Measurements from ENCODE around the gene BRWD1. TPM values are rescaled to one million over a fixed set of nuclear protein-coding genes. Genes with fewer than 3 reads are reported as not detected.

Gene BRWD1
- total RNA-seq, 1 donor from 2014 or later, result 19.5 TPM

DNA sequence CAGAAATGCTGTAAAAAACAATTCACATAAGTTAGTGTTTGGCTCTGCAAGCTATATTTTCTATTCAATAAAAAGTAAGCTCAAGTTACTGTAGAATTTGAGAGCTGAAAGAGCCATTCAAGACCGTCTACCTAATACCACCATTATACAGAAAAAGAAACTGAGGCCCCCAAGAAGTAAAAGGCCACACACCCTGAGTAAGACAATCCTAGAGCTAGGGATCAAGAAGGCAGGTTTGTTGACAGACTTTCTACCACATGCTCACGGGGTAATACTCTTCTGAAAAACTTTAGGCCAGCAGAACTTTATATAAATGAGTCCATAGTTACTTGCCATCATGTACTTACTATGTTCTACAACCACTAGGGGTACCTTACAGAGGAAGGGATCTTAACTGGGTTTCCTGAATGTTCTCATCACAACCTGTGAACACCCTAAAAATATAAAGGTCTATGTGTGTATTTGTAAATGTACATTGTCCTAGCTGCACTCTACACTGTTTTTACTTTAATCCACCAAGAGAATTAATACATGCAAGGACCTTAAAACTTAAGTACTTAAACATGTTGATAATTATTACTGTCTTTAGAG is 132.9 kb downstream of the BRWD1 start:
- TF ChIP-seq, protein P1, sequence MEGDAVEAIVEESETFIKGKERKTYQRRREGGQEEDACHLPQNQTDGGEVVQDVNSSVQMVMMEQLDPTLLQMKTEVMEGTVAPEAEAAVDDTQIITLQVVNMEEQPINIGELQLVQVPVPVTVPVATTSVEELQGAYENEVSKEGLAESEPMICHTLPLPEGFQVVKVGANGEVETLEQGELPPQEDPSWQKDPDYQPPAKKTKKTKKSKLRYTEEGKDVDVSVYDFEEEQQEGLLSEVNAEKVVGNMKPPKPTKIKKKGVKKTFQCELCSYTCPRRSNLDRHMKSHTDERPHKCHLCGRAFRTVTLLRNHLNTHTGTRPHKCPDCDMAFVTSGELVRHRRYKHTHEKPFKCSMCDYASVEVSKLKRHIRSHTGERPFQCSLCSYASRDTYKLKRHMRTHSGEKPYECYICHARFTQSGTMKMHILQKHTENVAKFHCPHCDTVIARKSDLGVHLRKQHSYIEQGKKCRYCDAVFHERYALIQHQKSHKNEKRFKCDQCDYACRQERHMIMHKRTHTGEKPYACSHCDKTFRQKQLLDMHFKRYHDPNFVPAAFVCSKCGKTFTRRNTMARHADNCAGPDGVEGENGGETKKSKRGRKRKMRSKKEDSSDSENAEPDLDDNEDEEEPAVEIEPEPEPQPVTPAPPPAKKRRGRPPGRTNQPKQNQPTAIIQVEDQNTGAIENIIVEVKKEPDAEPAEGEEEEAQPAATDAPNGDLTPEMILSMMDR (conservative IDR thresholded peaks at IDR 0.05; ENCODE audit: low read depth, low read length), result peak; percentile 41
- no peak overlapping the region for H3K4me3 ChIP-seq (ENCODE audit: low read depth, low read length)
- DNase-seq (ENCODE audit: low read depth), result no peak

DNA sequence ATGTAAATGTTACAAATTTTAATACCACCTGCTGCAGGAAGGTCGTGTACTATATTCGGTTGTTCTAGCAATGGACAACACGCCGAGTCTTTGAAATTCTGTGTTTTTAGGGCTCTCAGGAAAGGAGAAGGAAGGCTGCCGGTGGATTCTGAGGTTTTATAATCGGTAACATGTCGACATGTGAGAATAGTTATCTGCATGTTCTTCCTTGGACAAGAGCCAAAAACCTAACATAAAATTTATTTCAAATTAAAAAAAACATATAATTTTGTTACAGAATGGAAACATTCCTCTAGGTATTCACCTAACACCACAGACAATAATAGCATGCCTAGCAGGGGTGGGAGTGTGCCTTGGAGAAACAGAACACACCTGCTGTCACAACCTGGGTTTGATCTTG is 135.0 kb downstream of the BRWD1 start:
- no peak overlapping the region for H3K4me3 ChIP-seq (ENCODE audit: low read depth, low read length)
- TF ChIP-seq, protein P1 (conservative IDR thresholded peaks at IDR 0.05; ENCODE audit: low read depth, low read length), result no peak
- DNase-seq (ENCODE audit: low read depth), result no peak

DNA sequence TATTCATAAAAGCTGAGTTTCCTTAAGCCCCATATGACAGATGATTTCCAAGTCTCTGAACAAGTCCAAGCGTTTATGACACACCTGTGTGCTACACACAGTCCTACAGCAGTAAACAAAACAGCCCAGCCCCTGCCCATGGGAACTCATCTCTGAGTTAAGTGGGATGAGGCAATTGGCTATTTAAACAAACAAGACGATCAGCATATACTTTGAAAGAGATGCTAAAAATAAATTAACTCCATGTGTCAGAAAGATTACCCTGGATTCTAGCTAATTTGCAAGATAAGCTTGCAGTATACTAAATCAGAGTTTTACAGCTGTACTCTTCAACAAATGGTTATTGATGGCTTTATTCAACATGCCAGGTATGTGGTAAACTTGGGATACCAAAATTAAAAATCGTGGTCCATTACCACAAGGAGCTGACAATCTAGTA is 137.1 kb downstream of the BRWD1 start:
- DNase-seq (ENCODE audit: low read depth), result no peak
- TF ChIP-seq, protein P1 (conservative IDR thresholded peaks at IDR 0.05; ENCODE audit: low read depth, low read length), result no peak
- H3K4me3 ChIP-seq (ENCODE audit: low read depth, low read length), result no peak overlapping the region

DNA sequence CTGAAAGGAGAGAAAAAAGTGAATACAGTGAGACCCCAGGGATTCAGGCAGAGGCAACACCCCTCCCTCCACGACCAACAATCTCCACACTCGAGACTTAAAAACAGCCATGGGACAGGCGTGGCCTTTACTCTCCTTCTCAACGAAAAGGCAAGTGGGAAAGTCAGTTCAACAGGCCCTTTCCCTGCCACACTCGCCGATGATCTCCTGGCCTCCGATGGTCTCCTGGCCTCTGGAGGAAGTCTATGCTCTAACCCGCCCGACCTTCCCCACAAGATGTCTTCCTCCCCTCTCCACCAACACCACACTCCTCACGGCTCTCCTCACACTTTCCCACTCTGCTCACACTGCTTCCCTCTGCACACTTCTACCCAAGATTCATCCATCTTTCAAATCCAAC is 137.8 kb downstream of the BRWD1 start:
- DNase-seq (ENCODE audit: low read depth), result no peak
- no peak overlapping the region for H3K4me3 ChIP-seq (ENCODE audit: low read depth, low read length)
- TF ChIP-seq, protein P1 (conservative IDR thresholded peaks at IDR 0.05; ENCODE audit: low read depth, low read length), result no peak

DNA sequence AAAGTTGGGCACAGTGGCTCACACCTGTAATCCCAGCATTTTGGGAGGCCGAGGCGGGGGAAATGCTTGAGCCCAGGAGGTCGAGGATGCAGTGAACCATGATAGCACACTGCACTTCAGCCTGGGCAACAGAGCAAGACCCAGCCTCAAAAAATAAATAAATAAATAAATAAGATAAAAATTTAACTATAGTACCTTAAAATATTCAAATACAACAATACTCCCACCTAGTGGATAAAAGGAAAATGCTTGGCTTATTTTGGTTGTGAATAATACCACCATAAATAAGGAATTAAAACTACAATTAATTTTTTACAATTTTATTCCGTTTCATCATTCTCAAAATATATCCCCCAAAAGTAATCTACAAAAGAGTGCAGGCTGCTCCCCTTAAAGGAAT is 138.3 kb downstream of the BRWD1 start:
- TF ChIP-seq, protein P1 (conservative IDR thresholded peaks at IDR 0.05; ENCODE audit: low read depth, low read length), result peak; percentile 41
- DNase-seq (ENCODE audit: low read depth), result no peak
- H3K4me3 ChIP-seq (ENCODE audit: low read depth, low read length), result no peak overlapping the region

DNA sequence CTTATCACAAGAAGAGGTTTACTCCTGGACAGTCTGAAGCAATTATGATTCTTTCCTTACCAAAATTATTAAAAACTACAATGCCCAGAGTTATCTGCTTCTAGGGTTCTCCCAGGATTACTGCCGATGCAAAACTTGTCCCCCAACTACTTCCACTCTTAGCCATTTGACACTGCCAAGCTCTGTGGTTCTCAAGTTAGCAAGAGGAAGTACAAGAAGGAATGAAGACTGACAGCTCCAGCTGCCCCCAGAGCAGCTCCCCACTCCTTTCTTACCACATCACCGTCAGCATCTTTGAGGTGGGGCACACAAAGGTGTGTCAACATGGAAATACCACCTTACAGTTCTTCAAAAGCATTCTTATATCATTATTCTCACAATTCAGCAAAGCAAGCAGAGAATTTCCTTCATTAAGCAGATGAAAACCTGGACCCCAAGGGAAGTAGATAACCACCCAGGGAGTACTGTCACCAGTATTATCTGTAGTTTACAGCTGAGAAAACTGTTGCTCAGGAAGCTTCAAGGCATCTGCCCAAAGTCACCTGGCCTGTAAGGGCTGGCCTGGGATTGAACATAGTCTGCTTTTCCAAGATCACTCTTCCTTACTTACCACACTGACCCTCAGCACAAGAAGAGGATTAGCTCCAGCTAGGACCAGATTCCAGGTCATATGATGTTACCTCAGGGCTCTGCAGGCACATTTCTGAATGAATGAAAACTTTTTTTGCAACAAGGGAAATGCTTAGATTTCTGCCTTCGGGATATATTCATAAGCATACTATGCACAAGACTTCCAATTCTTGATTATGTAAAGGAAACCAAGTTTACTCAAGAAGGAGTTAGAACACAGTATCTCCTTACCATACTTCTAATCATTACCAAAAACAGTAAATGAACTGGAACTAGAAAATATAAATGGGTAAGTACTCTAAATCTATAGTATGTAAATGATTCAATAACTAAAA is 139.4 kb downstream of the BRWD1 start:
- no peak overlapping the region for H3K4me3 ChIP-seq (ENCODE audit: low read depth, low read length)
- TF ChIP-seq, protein P1 (conservative IDR thresholded peaks at IDR 0.05; ENCODE audit: low read depth, low read length), result no peak
- no peak for DNase-seq (ENCODE audit: low read depth)
